HepG2 (cell line): ENCODE data around the gene PLXNA4. TPM values are rescaled to one million over a fixed set of nuclear protein-coding genes. Genes with fewer than 3 reads are reported as not detected.

Experiments
- ATAC-seq: fragments of 200-7000 bp; cut with Tn5 transposase; 3 replicates; pipeline ENCODE4 v1.9.1; 2020; ENCODE audit warnings: mild to moderate bottlenecking, moderate library complexity
- BruUV-seq: library from RNA; stranded (reverse); fragments of 400-500 nt; replicated peaks from 2 replicates; lab custom pipeline; 2021; lab: Mats Ljungman, UMichigan
- CTCF ChIA-PET: fragments of 300-600 bp; formaldehyde crosslinking; extraction: SDS; loops from one replicate; lab custom pipeline; 2021; ENCODE audit warnings: low total read pairs, inconsistent platforms, low intra/inter-chr PET ratio; lab: Yijun Ruan, JAX
- POLR2A ChIA-PET: fragments of 350-600 bp; sonication (Branson Sonifier 250); formaldehyde crosslinking; loops from one replicate; lab custom pipeline; 2020; ENCODE audit warnings: antibody characterized with exemption, inconsistent platforms; lab: Yijun Ruan, JAX
- DNase-seq: peaks from one replicate; pipeline ENCODE4 v3.0.0-alpha.2; 2015; ENCODE audit warnings: low spot score
- FAIRE-seq: peaks from 3 replicates; lab custom pipeline; 2011; peaks lifted over from hg19 to GRCh38; lab: Jason Lieb, UNC
- H2AFZ ChIP-seq: one replicate; pipeline ENCODE4 v1.6.1; 2011; ENCODE audit warnings: low read length, inconsistent platforms
- H3K27ac ChIP-seq: fragments of 300-600 bp; 3 replicates; pipeline ENCODE4 v1.8.0; 2011; ENCODE audit warnings: mixed run types, mild to moderate bottlenecking, mixed read lengths, low read length, inconsistent platforms; ENCODE audit not compliant: insufficient read depth; ENCODE audit errors: extremely low read length
- H3K27me3 ChIP-seq, 2 experiments: fragments of 200-600 bp in 1 of 2; 2 replicates in 1 of 2; 3 replicates in 1 of 2; pipeline versions ENCODE4 v1.6.0 to v1.8.0; 2011; ENCODE audit warnings: low read length in 2 of 2, mild to moderate bottlenecking in 2 of 2, moderate library complexity in 2 of 2, inconsistent platforms in 1 of 2; ENCODE audit not compliant: insufficient read depth in 2 of 2, control insufficient read depth in 1 of 2
- H3K36me3 ChIP-seq, 2 experiments: fragments of 200-600 bp in 1 of 2; replicated peaks in 1 of 2; 2 replicates in 1 of 2; 3 replicates in 1 of 2; pipeline versions ENCODE4 v1.5.1 to v1.8.0; 2011; ENCODE audit warnings: low read length in 2 of 2, inconsistent platforms in 1 of 2; ENCODE audit not compliant: insufficient read depth in 2 of 2, control insufficient read depth in 1 of 2
- H3K4me1 ChIP-seq: 2 replicates; pipeline ENCODE4 v1.5.1; 2012; ENCODE audit warnings: low read length, inconsistent platforms; ENCODE audit not compliant: insufficient read depth
- H3K4me2 ChIP-seq: 2 replicates; pipeline ENCODE4 v1.6.0; 2011; ENCODE audit warnings: low read depth, low read length, inconsistent platforms
- H3K4me3 ChIP-seq, 3 experiments: fragments of 200-600 bp in 1 of 3; sonication (generic), shearing (Covaris generic) in 1 of 3; replicated peaks in 1 of 3; 2 replicates each; pipeline ENCODE4 v1.5.1; 2011 to 2016; ENCODE audit warnings: low read length in 3 of 3, inconsistent platforms in 2 of 3, low read depth in 2 of 3, mild to moderate bottlenecking in 2 of 3, control low read depth in 1 of 3, mixed read lengths in 1 of 3; ENCODE audit not compliant: insufficient read depth in 1 of 3
- H3K79me2 ChIP-seq: one replicate; pipeline ENCODE4 v1.6.1; 2011; ENCODE audit warnings: low read length, inconsistent platforms; ENCODE audit not compliant: insufficient read depth
- H3K9ac ChIP-seq: 2 replicates; pipeline ENCODE4 v1.6.0; 2011; ENCODE audit warnings: mild to moderate bottlenecking, low read depth, low read length, inconsistent platforms; ENCODE audit not compliant: insufficient read depth
- H3K9me3 ChIP-seq: 2 replicates; pipeline ENCODE4 v1.5.1; 2012; ENCODE audit warnings: mild to moderate bottlenecking, low read length
- H4K20me1 ChIP-seq: 2 replicates; pipeline ENCODE4 v1.6.0; 2011; ENCODE audit warnings: inconsistent platforms, mild to moderate bottlenecking, low read length, moderate library complexity; ENCODE audit not compliant: insufficient read depth
- ELF3 ChIP-seq: IDR thresholded peaks from 2 replicates; pipeline ENCODE4 v1.6.1; 2016; ENCODE audit warnings: missing genetic modification reagents, missing compliant biosample characterization
- PAF1 ChIP-seq: IDR thresholded peaks from 2 replicates; pipeline ENCODE4 v1.6.1; 2016; ENCODE audit warnings: missing genetic modification reagents, missing compliant biosample characterization
- STAG1 ChIP-seq: sonication (generic); formaldehyde crosslinking; IDR thresholded peaks from 2 replicates; pipeline ENCODE4 v1.4.0; 2020; ENCODE audit warnings: missing genetic modification reagents
- TCF7L2 ChIP-seq: IDR thresholded peaks from 2 replicates; pipeline ENCODE4 v1.6.1; 2011; ENCODE audit warnings: mild to moderate bottlenecking, low read depth, low read length, moderate library complexity
- ZNF275 ChIP-seq: sonication (generic); formaldehyde crosslinking; IDR thresholded peaks from 2 replicates; pipeline ENCODE4 v1.8.0; 2022; ENCODE audit warnings: missing genetic modification reagents, mild to moderate bottlenecking, inconsistent platforms, borderline replicate concordance
- WGBS: methylation state at CpG from one replicate; pipeline ENCODE4 v1.1.6; 2017; ENCODE audit warnings: low lambda C conversion rate; 5-methylcytosine and 5-hydroxymethylcytosine counted together
- in situ Hi-C: cut with HindIII; loops from 2 replicates; pipeline ENCODE4 v1.10.0; 2017; ENCODE audit warnings: low pct_unique_long_range_greater_than_20kb; ENCODE audit not compliant: extremely low pct_ligation_motif_present
- intact Hi-C: fragments of 100-400 bp; cut with micrococcal nuclease; formaldehyde crosslinking; loops from one replicate; pipeline ENCODE4 v1.10.0; 2022; ENCODE audit not compliant: unreplicated experiment
- polyA plus RNA-seq, 8 experiments: library from polyadenylated mRNA; depleted of rRNA in 3 of 8; stranded (reverse) in 7 of 8; unstranded in 1 of 8; fragments of >200 nt; fragmentation: Illumina TruSeq in 4 of 8; extraction: Trizol in 4 of 8; gene quantifications; 2 replicates each; pipeline versions ENCODE4 v1.2.1 to v1.2.3, GENCODE V29; 2011 to 2016; ENCODE audit warnings: low read depth in 4 of 8, missing spikeins in 1 of 8, mixed read lengths in 1 of 8; ENCODE audit not compliant: insufficient read depth in 1 of 8
- total RNA-seq, 5 experiments: library from RNA; depleted of rRNA; stranded (reverse); fragments of >200 nt; fragmentation: Illumina TruSeq; extraction: Trizol; gene quantifications; 2 replicates each; pipeline ENCODE4 v1.2.3, GENCODE V29; 2016; ENCODE audit warnings: low read depth in 1 of 5

Gene PLXNA4
- total and polyA plus RNA-seq, 2 of the 13 experiments (the other 11 are each of a cell fraction or from before 2014, with no cell fraction given) = 0.01 to 0.04 TPM

DNA sequence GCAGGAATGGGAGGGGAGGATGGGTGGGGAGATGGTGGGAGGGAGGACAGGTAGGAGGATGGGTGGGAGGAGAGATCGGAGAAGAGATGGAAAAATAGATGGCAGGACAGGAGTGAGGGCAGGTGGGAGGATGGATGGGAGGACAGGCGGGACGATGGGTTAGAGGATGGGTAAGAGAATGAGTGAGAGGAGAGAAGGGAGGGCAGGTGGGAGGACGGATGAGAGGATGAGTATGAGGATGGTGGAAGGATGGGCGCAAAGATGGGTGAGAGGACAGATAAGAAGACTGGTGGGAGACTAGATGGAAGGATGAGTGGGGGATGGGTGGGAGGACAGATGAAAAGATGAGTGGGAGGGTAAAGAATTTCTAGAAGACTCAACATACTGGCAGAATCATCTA lies 438.6 kb downstream of the PLXNA4 start:
- ChIA-PET CTCF (no interaction called here), POLR2A (no interaction called here)
- WGBS = 3% methylated on average over 5 of the region's 5 CpGs
- no peak overlapping the region for H3K9ac ChIP-seq
- intact Hi-C loops = no loop called here
- H3K4me2 ChIP-seq = no peak overlapping the region
- no peaks in the 10 kb centered on the region for H3K36me3 ChIP-seq
- BruUV-seq = no TSS peak
- H3K79me2 ChIP-seq = no peaks in the 10 kb centered on the region
- H3K9me3 ChIP-seq = no peaks in the 10 kb centered on the region
- no peak for FAIRE-seq
- H2AFZ ChIP-seq = no peak overlapping the region
- ATAC-seq = no peak
- H3K4me3 ChIP-seq = no peak overlapping the region
- H3K27me3 ChIP-seq = peaks cover 0 to 28% of the 10 kb centered on the region in 2 experiments; a peak in 2 of 5 replicates
- no peak overlapping the region for H3K27ac ChIP-seq
- no peak for TF ChIP-seq TCF7L2
- TF ChIP-seq ELF3 = no peak
- no peak for TF ChIP-seq ZNF275
- TF ChIP-seq PAF1 (CRISPR knock-in tag) = no peak
- H3K4me1 ChIP-seq = no peaks in the 10 kb centered on the region
- no peak for DNase-seq
- no peaks in the 10 kb centered on the region; the same call in 1 of the 2 replicates for H4K20me1 ChIP-seq
- in situ Hi-C loops = no loop called here

GRCh38 chr7:132135746-132136385 lies 440.4 kb downstream of the PLXNA4 start:
- ATAC-seq = no peak
- intact Hi-C loops = no loop called here
- WGBS = 17% methylated on average over 6 of the region's 8 CpGs
- POLR2A ChIA-PET = no interaction called here
- no peaks in the 10 kb centered on the region; the same call in 1 of the 2 replicates for H4K20me1 ChIP-seq
- in situ Hi-C loops = no loop called here
- FAIRE-seq = no peak
- H3K27me3 ChIP-seq = peaks cover 0 to 17% of the 10 kb centered on the region in 2 experiments; a peak in 2 of 5 replicates
- CTCF ChIA-PET = no interaction called here
- H3K4me1 ChIP-seq = no peaks in the 10 kb centered on the region
- no peak for TF ChIP-seq STAG1 (CRISPR knock-in tag)
- TF ChIP-seq, all 625 proteins: peak for 0
- Histone ChIP-seq H3K4me3 (no peak overlapping the region), H3K36me3 (no peaks in the 10 kb centered on the region), H3K9ac (no peak overlapping the region), H3K79me2 (no peaks in the 10 kb centered on the region), H3K27ac (no peak overlapping the region), H3K4me2 (no peak overlapping the region), H3K9me3 (no peaks in the 10 kb centered on the region), H2AFZ (no peak overlapping the region)
- no peak for DNase-seq
- no TSS peak for BruUV-seq
